ENCODE data around the gene SRC.
"Not testable (repeated sequence)": the region's sequence is repeated elsewhere in the genome, so short reads cannot be mapped to it uniquely, and the experiment has no call there.

The SRC gene

GRCh38 chr20:37364013-37364926 is 18.3 kb downstream of the SRC start:
- no peaks in the 10 kb centered on the region for H3K27me3 Mint-ChIP-seq
- H3K9me3 Mint-ChIP-seq = no peaks in the 10 kb centered on the region
- H3K36me3 Mint-ChIP-seq (ENCODE audit: low read depth) = peaks cover 82% of the 10 kb centered on the region
- H3K4me1 Mint-ChIP-seq (ENCODE audit: low read depth) = peaks cover 66% of the 10 kb centered on the region
- peak overlapping the region; percentile 79 for H3K27ac Mint-ChIP-seq
- no peak overlapping the region for H3K4me3 Mint-ChIP-seq
- intact Hi-C loops (cut with micrococcal nuclease) = no loop called here

GRCh38 chr20:37364927-37365272 is 19.0 kb downstream of the SRC start:
- Mint-ChIP-seq H3K27ac (peak overlapping the region; percentile 79), H3K4me1 (ENCODE audit: low read depth) (peaks cover 60% of the 10 kb centered on the region), H3K9me3 (no peaks in the 10 kb centered on the region), H3K36me3 (ENCODE audit: low read depth) (peaks cover 82% of the 10 kb centered on the region), H3K4me3 (no peak overlapping the region), H3K27me3 (no peaks in the 10 kb centered on the region)
- intact Hi-C loops (cut with micrococcal nuclease) = no loop called here

- Mint-ChIP-seq H3K9me3 (no peaks in the 10 kb centered on the region), H3K27ac (peak overlapping the region; percentile 79), H3K27me3 (no peaks in the 10 kb centered on the region), H3K4me1 (ENCODE audit: low read depth) (peaks cover 58% of the 10 kb centered on the region), H3K4me3 (peak overlapping the region; percentile 55), H3K36me3 (ENCODE audit: low read depth) (peaks cover 74% of the 10 kb centered on the region)
- intact Hi-C loops (cut with micrococcal nuclease) = no loop called here
Observed at GRCh38 chr20:37365760-37366638, 20.1 kb downstream of the SRC start.

- no peak overlapping the region for H3K4me3 Mint-ChIP-seq
- no peaks in the 10 kb centered on the region for H3K27me3 Mint-ChIP-seq
- peak overlapping the region; percentile 79 for H3K27ac Mint-ChIP-seq
- H3K9me3 Mint-ChIP-seq = no peaks in the 10 kb centered on the region
- peaks cover 58% of the 10 kb centered on the region for H3K4me1 Mint-ChIP-seq (ENCODE audit: low read depth)
- intact Hi-C loops (cut with micrococcal nuclease) = no loop called here
- peaks cover 74% of the 10 kb centered on the region for H3K36me3 Mint-ChIP-seq (ENCODE audit: low read depth)
Observed at GRCh38 chr20:37366743-37367142, 20.8 kb downstream of the SRC start.

- H3K36me3 Mint-ChIP-seq (ENCODE audit: low read depth) = peaks cover 56% of the 10 kb centered on the region
- H3K27me3 Mint-ChIP-seq = no peaks in the 10 kb centered on the region
- no peak overlapping the region for H3K4me3 Mint-ChIP-seq
- H3K27ac Mint-ChIP-seq = no peak overlapping the region
- H3K9me3 Mint-ChIP-seq = no peaks in the 10 kb centered on the region
- intact Hi-C loops (cut with micrococcal nuclease) = no loop called here
- peaks cover 44% of the 10 kb centered on the region for H3K4me1 Mint-ChIP-seq (ENCODE audit: low read depth)
Observed at GRCh38 chr20:37369846-37370245, 23.9 kb downstream of the SRC start.

GRCh38 chr20:37371845-37372244 is 25.9 kb downstream of the SRC start:
- intact Hi-C loops (cut with micrococcal nuclease) = not testable (repeated sequence)

GRCh38 chr20:37372441-37372840 is 26.5 kb downstream of the SRC start:
- H3K4me3 Mint-ChIP-seq = no peak overlapping the region
- H3K27ac Mint-ChIP-seq = peak overlapping the region; percentile 33
- H3K9me3 Mint-ChIP-seq = no peaks in the 10 kb centered on the region
- H3K36me3 Mint-ChIP-seq (ENCODE audit: low read depth) = peaks cover 66% of the 10 kb centered on the region
- H3K27me3 Mint-ChIP-seq = no peaks in the 10 kb centered on the region
- peaks cover 32% of the 10 kb centered on the region for H3K4me1 Mint-ChIP-seq (ENCODE audit: low read depth)
- intact Hi-C loops (cut with micrococcal nuclease) = no loop called here

More at GRCh38 chr20:37371845-37372244, 25.9 kb downstream of the SRC start:
- Mint-ChIP-seq H3K4me1 (ENCODE audit: low read depth) (peaks cover 28% of the 10 kb centered on the region), H3K36me3 (ENCODE audit: low read depth) (peaks cover 60% of the 10 kb centered on the region), H3K27ac (peak overlapping the region; percentile 33)
- H3K9me3 Mint-ChIP-seq, H3K4me3 Mint-ChIP-seq, H3K27me3 Mint-ChIP-seq: not testable (repeated sequence)

GRCh38 chr20:37373020-37373598 is 27.2 kb downstream of the SRC start:
- intact Hi-C loops (cut with micrococcal nuclease) = no loop called here
- Mint-ChIP-seq H3K4me1 (ENCODE audit: low read depth) (peaks cover 36% of the 10 kb centered on the region), H3K9me3 (no peaks in the 10 kb centered on the region), H3K4me3 (no peak overlapping the region), H3K27me3 (no peaks in the 10 kb centered on the region), H3K36me3 (ENCODE audit: low read depth) (peaks cover 63% of the 10 kb centered on the region), H3K27ac (no peak overlapping the region)

GRCh38 chr20:37375227-37375626 is 29.3 kb downstream of the SRC start:
- peaks cover 57% of the 10 kb centered on the region for H3K4me1 Mint-ChIP-seq (ENCODE audit: low read depth)

GRCh38 chr20:37376324-37376723 is 30.4 kb downstream of the SRC start:
- intact Hi-C loops (cut with micrococcal nuclease) = no loop called here
- Mint-ChIP-seq H3K36me3 (ENCODE audit: low read depth) (peaks cover 58% of the 10 kb centered on the region), H3K4me3 (no peak overlapping the region), H3K9me3 (no peaks in the 10 kb centered on the region), H3K27me3 (no peaks in the 10 kb centered on the region), H3K4me1 (ENCODE audit: low read depth) (peaks cover 63% of the 10 kb centered on the region), H3K27ac (no peak overlapping the region)

More at GRCh38 chr20:37375227-37375626, 29.3 kb downstream of the SRC start:
- Mint-ChIP-seq H3K4me3 (no peak overlapping the region), H3K9me3 (no peaks in the 10 kb centered on the region), H3K27me3 (no peaks in the 10 kb centered on the region), H3K27ac (peak overlapping the region; percentile 34), H3K36me3 (ENCODE audit: low read depth) (peaks cover 56% of the 10 kb centered on the region)
- intact Hi-C loops (cut with micrococcal nuclease) = no loop called here

GRCh38 chr20:37376791-37377190 is 30.9 kb downstream of the SRC start:
- no peak overlapping the region for H3K27ac Mint-ChIP-seq
- H3K4me1 Mint-ChIP-seq (ENCODE audit: low read depth) = peaks cover 65% of the 10 kb centered on the region
- H3K4me3 Mint-ChIP-seq = no peak overlapping the region
- no peaks in the 10 kb centered on the region for H3K9me3 Mint-ChIP-seq
- peaks cover 53% of the 10 kb centered on the region for H3K36me3 Mint-ChIP-seq (ENCODE audit: low read depth)
- intact Hi-C loops (cut with micrococcal nuclease) = no loop called here
- no peaks in the 10 kb centered on the region for H3K27me3 Mint-ChIP-seq

- no peaks in the 10 kb centered on the region for H3K9me3 Mint-ChIP-seq
- peaks cover 66% of the 10 kb centered on the region for H3K4me1 Mint-ChIP-seq (ENCODE audit: low read depth)
- H3K27me3 Mint-ChIP-seq = no peaks in the 10 kb centered on the region
- H3K36me3 Mint-ChIP-seq (ENCODE audit: low read depth) = peaks cover 49% of the 10 kb centered on the region
- intact Hi-C loops (cut with micrococcal nuclease) = no loop called here
- H3K27ac Mint-ChIP-seq = peak overlapping the region; percentile 87
- H3K4me3 Mint-ChIP-seq = no peak overlapping the region
Observed at GRCh38 chr20:37377346-37378081, 31.6 kb downstream of the SRC start.

GRCh38 chr20:37378420-37378784 is 32.5 kb downstream of the SRC start:
- H3K36me3 Mint-ChIP-seq (ENCODE audit: low read depth) = peaks cover 56% of the 10 kb centered on the region
- intact Hi-C loops (cut with micrococcal nuclease) = no loop called here
- H3K4me1 Mint-ChIP-seq (ENCODE audit: low read depth) = peaks cover 72% of the 10 kb centered on the region
- H3K27ac Mint-ChIP-seq = peak overlapping the region; percentile 87
- H3K9me3 Mint-ChIP-seq = no peaks in the 10 kb centered on the region
- H3K27me3 Mint-ChIP-seq = no peaks in the 10 kb centered on the region
- peak overlapping the region; percentile 26 for H3K4me3 Mint-ChIP-seq

All from dendritic cell treated with granulocyte-macrophage colony-stimulating factor and Interleukin-4, amounts not matched to agents 40 ng/mL and 50 ng/mL, for 4 days (primary cell).